Cardiac muscle cell (in vitro differentiated cells and primary cell): Measurements from ENCODE around the gene ABL1. TPM values are rescaled to one million over a fixed set of nuclear protein-coding genes. Genes with fewer than 3 reads are reported as not detected.

ENCODE experiments used
- DNase-seq, 2 donors: peaks; one replicate each; pipeline versions ENCODE4 v3.0.0 to v3.0.0-alpha.2; 2010 to 2017; ENCODE audit warnings: low read depth in 1 of 2, low spot score in 1 of 2
- H3K27ac ChIP-seq: fragments of 200-600 bp; sonication (generic); 2 replicates; pipeline ENCODE4 v1.5.1; 2016
- H3K27me3 ChIP-seq: fragments of 200-600 bp; sonication (generic); 2 replicates; pipeline ENCODE4 v1.6.0; 2016; ENCODE audit warnings: control low read depth
- H3K36me3 ChIP-seq: fragments of 200-600 bp; sonication (generic); 2 replicates; pipeline ENCODE4 v1.5.1; 2016; ENCODE audit warnings: control low read depth
- H3K4me1 ChIP-seq: fragments of 200-600 bp; sonication (generic); 2 replicates; pipeline ENCODE4 v1.8.1; 2017; ENCODE audit warnings: low read depth, mild to moderate bottlenecking, mixed run types
- H3K4me3 ChIP-seq: fragments of 200-600 bp; sonication (generic); 2 replicates; pipeline ENCODE4 v1.5.1; 2016; ENCODE audit warnings: mild to moderate bottlenecking
- H3K9me3 ChIP-seq: fragments of 200-600 bp; sonication (generic); 2 replicates; pipeline ENCODE4 v1.5.1; 2017; ENCODE audit warnings: low read depth, mild to moderate bottlenecking, control low read depth
- CTCF ChIP-seq: IDR thresholded peaks from 2 replicates; pipeline ENCODE4 v1.5.1; 2012; ENCODE audit warnings: low read depth, mild to moderate bottlenecking, low read length
- polyA plus RNA-seq: library from polyadenylated mRNA; unstranded; fragments of >200 nt; fragmentation: Nextera tagmentation; extraction: Ambion mirVana; gene quantifications from 2 replicates; pipeline ENCODE4 v1.2.1, GENCODE V29; 2016
- total RNA-seq: library from RNA; depleted of rRNA; stranded (reverse); fragments of >200 nt; gene quantifications from 2 replicates; pipeline ENCODE4 v1.2.3, GENCODE V29; 2016

Gene ABL1
- total and polyA plus RNA-seq, 2 experiments from 2014 or later, result 41.8 to 97.1 TPM

GRCh38 chr9:130913599-130914416 is 78.8 kb downstream of the ABL1 start:
- Histone ChIP-seq H3K27ac (no peak overlapping the region), H3K27me3 (no peaks in the 10 kb centered on the region), H3K4me3 (no peak overlapping the region), H3K9me3 (no peaks in the 10 kb centered on the region), H3K36me3 (no peaks in the 10 kb centered on the region), H3K4me1 (no peaks in the 10 kb centered on the region)
- DNase-seq, result no peak
- no peak for TF ChIP-seq CTCF

- H3K4me1 ChIP-seq, result no peaks in the 10 kb centered on the region
- DNase-seq, result no peak
- no peak overlapping the region for H3K27ac ChIP-seq
- H3K27me3 ChIP-seq, result no peaks in the 10 kb centered on the region
- H3K36me3 ChIP-seq, result no peaks in the 10 kb centered on the region
- TF ChIP-seq CTCF, result no peak
- no peak overlapping the region for H3K4me3 ChIP-seq
- no peaks in the 10 kb centered on the region for H3K9me3 ChIP-seq
Measured at GRCh38 chr9:130914417-130915095, 79.5 kb downstream of the ABL1 start.

- no peaks in the 10 kb centered on the region for H3K36me3 ChIP-seq
- no peaks in the 10 kb centered on the region for H3K9me3 ChIP-seq
- H3K4me1 ChIP-seq, result no peaks in the 10 kb centered on the region
- no peak for DNase-seq
- H3K4me3 ChIP-seq, result no peak overlapping the region
- no peaks in the 10 kb centered on the region for H3K27me3 ChIP-seq
- TF ChIP-seq CTCF, result no peak
- H3K27ac ChIP-seq, result no peak overlapping the region
Measured at GRCh38 chr9:130915096-130915447, 80.0 kb downstream of the ABL1 start.

GRCh38 chr9:130917168-130917960 is 82.3 kb downstream of the ABL1 start:
- no peak overlapping the region for H3K4me3 ChIP-seq
- no peaks in the 10 kb centered on the region for H3K27me3 ChIP-seq
- no peak overlapping the region for H3K27ac ChIP-seq
- no peak for TF ChIP-seq CTCF
- no peak for DNase-seq
- H3K9me3 ChIP-seq, result no peaks in the 10 kb centered on the region
- H3K4me1 ChIP-seq, result no peaks in the 10 kb centered on the region
- H3K36me3 ChIP-seq, result no peaks in the 10 kb centered on the region

- TF ChIP-seq CTCF, result no peak
- Histone ChIP-seq H3K36me3 (no peaks in the 10 kb centered on the region), H3K9me3 (no peaks in the 10 kb centered on the region), H3K4me3 (no peak overlapping the region), H3K27ac (no peak overlapping the region), H3K4me1 (no peaks in the 10 kb centered on the region), H3K27me3 (no peaks in the 10 kb centered on the region)
- DNase-seq, result no peak
Measured at GRCh38 chr9:130918101-130918825, 83.2 kb downstream of the ABL1 start.
